RKO (cell line): Measurements from ENCODE around the gene NOTCH2.

Experiments used
- DNase-seq: peaks from one replicate; pipeline ENCODE4 v3.0.0-alpha.2; 2016; ENCODE audit warnings: low spot score

NOTCH2 gene

GRCh38 chr1:119974013-119974412 is 95.4 kb downstream of the NOTCH2 start:
- no peak for DNase-seq

GRCh38 chr1:119971710-119972570 is 97.5 kb downstream of the NOTCH2 start:
- DNase-seq, result no peak

- DNase-seq, result no peak
These were observed 100.9 kb downstream of the NOTCH2 start for GRCh38 chr1:119968601-119969000.

- DNase-seq, result peak; percentile 67
These were observed 101.4 kb downstream of the NOTCH2 start for GRCh38 chr1:119968068-119968492.

- no peak for DNase-seq
These were observed 102.8 kb downstream of the NOTCH2 start for GRCh38 chr1:119966681-119967080.

- DNase-seq, result no peak
These were observed 103.4 kb downstream of the NOTCH2 start for GRCh38 chr1:119966020-119966419.

GRCh38 chr1:119964673-119965363 is 104.6 kb downstream of the NOTCH2 start:
- DNase-seq, result no peak

- no peak for DNase-seq
These were observed 107.0 kb downstream of the NOTCH2 start for GRCh38 chr1:119962296-119962968.

GRCh38 chr1:119960501-119960900 is 109.0 kb downstream of the NOTCH2 start:
- no peak for DNase-seq

GRCh38 chr1:119959268-119960220 is 109.9 kb downstream of the NOTCH2 start:
- no peak for DNase-seq

- no peak for DNase-seq
These were observed 111.2 kb downstream of the NOTCH2 start for GRCh38 chr1:119958223-119958622.

- no peak for DNase-seq
These were observed 113.2 kb downstream of the NOTCH2 start for GRCh38 chr1:119956306-119956705.

- no peak for DNase-seq
These were observed 114.7 kb downstream of the NOTCH2 start for GRCh38 chr1:119954476-119955422.

- DNase-seq, result no peak
These were observed 116.0 kb downstream of the NOTCH2 start for GRCh38 chr1:119953266-119953998.

GRCh38 chr1:119952496-119952895 is 117.0 kb downstream of the NOTCH2 start:
- DNase-seq, result no peak

- peak; percentile 78 for DNase-seq
These were observed 120.9 kb downstream of the NOTCH2 start for GRCh38 chr1:119948342-119949214.

GRCh38 chr1:119947468-119947867 is 122.0 kb downstream of the NOTCH2 start:
- no peak for DNase-seq

GRCh38 chr1:119946724-119947123 is 122.7 kb downstream of the NOTCH2 start:
- DNase-seq, result no peak

GRCh38 chr1:119943216-119943615 is 126.2 kb downstream of the NOTCH2 start:
- no peak for DNase-seq
